HG03108 (cell line): ENCODE data around the gene FGFR3.
"Not testable (repeated sequence)": the region's sequence is repeated elsewhere in the genome, so short reads cannot be mapped to it uniquely, and the experiment has no call there.

Source experiments
- ATAC-seq: cut with Tn5 transposase; IDR thresholded peaks from one replicate; pipeline ENCODE4 v1.9.1; 2021; ENCODE audit warnings: moderate library complexity; ENCODE audit not compliant: unreplicated experiment

Gene FGFR3

DNA sequence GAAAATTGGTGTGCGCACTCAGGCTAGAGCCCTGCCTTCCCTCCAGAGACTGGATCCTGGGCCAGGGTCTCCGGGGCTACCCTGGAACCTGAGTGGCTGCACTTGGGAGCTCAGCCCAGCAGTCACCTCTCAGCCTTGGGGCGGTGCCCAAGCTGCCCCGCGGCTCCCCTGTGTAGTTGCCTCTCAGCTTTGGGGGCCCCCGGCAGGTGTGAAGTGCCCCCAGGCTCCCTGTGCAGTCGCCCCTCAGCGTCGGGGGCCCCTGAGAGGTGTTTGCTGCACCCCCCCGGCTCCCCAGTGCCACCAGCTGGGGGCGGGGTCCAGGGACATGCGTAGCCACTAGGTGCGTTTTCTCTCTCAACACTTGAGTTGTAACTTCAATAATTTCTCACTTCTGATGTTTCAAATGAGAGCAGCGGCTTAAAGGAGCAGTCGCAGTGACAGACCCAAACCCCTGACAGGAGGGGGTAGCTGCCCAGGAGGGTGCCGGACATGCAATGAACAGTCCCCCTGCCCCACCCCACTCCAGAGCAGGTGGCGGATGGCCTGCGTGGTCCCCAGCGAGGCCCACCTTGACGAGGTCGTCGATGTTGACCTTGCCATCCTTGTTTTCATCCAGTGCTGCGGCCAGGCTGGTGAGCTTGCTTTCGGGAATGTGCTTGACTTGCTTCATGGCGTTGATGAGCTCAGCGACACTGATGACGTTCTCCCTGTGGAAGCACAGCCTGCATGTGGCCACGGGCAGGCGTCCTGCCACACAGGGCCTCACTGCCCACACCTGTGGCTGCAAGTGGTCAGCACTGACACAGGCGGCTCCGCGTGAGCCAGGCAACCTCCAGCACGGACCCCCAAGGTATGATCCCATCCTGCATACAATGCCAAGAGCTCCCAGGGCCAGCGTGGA lies 22.3 kb downstream of the FGFR3 start:
- no peak for ATAC-seq

DNA sequence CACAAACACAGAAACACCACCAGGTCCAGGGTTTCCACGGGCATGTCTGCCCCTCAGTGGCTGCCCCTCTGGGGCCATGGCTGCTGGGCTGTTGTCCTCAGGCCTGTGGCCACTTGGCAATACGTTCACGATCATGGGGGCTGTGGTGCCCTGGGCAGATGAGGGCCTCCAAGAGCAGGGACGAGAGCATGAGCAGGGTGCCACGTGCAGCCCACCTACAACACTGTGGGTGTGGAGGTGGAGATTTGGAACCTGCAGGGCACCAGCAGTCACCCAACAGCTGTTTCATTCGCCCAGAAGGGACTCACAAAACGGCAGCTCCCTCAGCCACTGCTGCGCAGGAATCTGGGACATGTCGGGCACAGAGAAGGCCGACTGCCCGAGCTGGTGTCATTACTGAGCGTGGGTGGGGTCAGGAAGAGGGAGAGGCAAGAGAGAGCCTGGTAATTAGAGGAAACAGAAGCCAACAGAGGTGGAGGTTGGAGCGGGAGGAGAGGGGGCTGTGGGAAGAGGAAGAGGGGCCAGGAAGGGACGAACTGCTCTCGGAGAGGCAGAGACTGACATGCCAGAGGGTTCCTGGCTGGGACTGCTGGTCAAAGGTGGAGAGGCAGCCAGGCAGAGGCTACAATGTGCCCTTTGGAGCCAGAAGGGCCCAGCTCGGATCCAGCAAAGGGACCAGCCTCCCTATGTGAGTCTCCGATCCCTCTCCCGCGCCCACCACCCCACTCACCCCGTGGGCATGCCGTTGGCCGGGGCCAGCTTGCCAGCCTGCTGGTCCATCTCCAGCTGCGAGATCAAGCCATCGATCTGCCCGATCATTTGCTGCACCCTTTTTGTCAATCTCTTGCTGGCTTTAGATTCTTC lies 23.1 kb downstream of the FGFR3 start:
- ATAC-seq: no peak

DNA sequence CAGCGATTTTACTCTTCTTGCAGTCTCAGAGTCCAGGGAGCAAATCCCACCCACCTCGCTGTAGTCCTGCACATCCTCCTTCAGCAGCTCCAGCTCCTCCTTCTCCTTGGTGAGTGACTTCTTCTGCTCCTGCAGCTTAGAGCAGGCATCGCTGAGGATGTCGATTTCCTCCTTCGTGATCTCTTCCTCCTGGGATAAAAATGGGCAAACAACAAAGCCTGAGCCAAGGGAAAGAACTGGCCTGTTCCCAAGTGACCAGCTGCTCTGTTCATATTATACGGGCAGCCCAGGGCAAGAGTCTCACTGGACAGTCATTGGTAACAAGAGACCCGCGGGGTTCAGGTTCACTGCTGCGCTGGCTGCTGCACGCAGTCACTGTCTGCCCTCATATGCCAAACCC lies 26.2 kb downstream of the FGFR3 start:
- ATAC-seq: no peak

DNA sequence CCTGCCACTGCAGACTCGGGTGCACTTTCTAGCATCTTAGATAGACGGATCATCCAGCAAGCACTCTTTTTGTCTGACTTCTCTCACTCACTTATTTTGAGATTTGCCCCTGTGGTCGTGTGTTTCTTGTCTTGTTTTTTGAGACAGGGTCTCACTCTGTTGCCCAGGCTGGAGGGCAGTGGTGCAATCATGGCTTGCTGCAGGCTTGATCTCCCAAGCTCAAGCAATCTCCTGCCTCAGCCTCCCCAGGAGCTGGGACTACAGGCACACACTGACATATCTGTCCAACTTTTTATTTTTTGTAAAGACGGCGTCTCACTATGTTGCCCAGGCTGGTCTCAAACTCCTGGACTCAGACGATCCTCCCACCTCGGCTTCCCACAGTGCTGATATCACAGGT lies 26.7 kb downstream of the FGFR3 start:
- no peak for ATAC-seq

DNA sequence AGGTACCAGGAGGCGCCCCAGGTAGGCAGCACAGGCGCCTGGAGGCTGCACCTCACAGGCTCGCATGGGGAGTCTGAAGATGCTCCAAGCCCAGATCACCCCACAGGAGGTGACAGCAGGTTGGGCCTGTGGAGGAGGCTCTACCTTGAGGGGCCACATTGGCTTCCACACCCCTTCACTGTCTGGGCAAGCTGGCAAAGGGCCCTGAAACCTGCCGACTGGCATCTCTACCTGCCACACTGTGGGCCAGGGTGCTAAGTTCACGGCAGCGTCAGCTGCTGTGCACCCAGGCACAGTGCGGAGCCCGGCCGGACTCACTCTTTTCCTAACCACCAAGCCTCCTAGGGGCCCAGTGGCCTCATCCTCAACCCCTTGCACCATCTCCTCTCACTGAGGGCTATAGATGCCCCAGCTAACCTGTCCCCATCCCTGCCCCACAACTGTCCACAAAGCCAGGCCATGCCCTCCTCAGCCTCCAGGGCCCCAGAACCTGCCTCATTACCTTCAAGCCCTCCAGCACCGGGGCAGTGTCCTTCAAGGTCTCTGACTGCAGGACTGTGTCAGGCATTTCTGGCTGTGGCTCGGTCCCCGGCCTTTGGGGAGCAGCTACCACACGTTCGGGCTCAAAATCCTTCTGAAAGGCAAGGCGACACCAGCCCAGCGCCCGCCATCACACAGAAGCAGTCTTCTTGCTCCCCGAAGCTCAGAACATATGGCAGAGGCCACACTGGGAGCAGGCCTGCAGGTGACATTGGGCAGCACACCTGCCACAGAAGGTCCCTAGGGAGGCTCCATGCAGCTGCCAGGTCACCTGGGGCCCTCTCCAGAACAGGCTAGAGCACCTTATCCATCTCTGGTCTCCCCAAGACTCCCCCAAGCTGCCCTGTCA lies 28.8 kb downstream of the FGFR3 start:
- no peak for ATAC-seq

DNA sequence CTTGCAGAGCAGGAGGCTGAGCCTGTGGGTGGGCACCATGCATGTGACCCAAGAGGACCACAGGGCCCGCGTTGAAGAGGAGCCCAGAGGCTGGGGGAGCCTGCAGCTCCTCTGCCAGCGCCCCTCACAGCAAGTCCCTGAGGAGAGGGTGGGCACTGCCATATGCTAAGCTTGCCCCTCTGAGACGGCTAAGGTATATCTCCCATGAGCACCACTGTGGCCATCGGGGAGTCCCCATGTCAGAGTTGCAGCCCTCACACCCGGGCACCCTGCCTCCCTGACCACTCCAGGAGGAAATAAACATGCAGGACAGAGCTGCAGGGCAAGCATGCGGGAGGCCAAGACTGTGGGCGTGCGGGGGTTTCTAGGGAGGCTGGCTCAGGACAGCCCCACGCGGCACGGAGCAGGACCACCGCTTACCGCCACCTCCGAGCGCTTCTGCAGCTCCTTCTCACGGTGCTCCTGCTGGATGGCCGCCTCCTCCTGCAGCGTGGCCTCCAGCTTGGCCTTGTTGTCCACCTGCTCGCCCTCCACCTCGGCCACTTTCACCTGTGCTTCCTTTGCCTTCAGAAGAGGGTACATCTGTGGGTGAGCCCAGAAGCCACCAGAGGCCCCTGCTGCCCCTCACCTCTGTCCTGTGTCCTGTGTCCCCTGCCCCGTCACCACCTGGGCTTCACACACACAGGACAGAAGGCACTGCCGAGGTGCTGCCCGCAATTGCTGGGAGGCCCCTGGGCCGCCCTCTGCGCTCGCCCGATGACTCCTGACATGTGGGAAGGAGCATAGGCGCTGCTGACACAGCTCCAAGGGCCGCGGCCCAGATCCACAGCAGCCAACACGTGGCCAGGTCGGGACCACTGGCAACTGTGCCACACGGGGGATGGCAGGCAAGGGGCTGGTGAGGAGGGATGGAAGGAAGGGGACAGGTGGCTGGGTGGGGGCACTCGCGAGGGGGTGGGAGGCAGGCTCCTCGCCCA lies 29.8 kb downstream of the FGFR3 start:
- ATAC-seq: no peak

DNA sequence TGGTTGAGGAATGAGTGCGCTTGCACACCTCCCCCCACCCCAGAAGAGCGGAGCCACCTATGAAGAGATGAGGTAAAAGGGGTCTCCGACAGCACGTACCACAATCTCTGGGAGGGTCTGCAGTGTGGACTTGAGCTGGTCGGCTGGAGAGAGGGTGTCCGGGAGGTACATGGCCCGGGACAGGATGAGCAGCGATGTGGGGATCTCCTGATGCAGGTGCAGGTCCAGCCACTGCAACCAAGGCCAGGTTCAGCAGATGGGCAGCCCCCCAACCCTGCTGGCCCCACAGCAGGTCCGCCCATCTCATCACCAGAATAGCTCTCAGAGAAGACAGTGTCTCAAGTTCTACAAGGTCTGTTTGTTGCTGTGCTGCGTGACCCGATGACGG lies 30.4 kb downstream of the FGFR3 start:
- ATAC-seq: no peak

DNA sequence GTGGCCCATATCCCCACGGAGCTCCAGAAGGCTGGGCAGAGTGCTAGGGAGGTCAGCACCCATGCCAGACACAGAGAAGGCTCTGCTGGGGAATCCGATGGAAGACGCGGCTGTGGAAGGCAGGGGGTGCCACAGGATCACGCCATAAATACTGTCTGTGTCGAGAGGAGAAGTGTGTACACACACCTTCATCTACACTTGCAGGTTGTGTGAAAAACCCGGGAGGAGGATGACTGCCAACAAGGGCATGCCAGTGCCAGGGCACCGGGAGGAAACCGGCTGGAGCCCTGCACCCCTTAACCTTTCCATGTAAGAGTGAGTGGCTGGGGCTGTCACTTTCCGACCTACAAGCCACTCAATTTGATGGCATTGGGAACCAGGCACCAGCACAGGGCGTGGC lies 31.7 kb downstream of the FGFR3 start:
- no peak for ATAC-seq

DNA sequence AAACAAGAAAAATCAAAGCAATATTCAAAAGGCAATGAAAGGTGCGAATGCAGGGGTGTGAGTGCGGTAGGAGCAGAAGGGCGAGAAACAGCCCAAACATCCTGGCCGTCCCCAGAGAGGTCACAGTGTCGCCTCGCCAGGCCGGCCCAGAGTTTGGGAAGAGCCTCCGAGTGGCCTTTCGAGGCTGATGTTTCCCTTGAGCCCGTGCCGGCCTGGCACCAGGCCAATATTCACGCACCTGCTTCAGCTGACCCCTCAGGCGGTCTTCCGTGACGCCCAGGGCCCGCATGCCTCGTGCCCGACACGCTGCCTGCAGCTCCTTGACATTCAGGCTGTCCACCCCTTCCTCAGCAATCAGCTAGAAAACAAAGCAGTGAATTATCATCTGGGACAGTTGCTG lies 32.2 kb downstream of the FGFR3 start:
- no peak for ATAC-seq

DNA sequence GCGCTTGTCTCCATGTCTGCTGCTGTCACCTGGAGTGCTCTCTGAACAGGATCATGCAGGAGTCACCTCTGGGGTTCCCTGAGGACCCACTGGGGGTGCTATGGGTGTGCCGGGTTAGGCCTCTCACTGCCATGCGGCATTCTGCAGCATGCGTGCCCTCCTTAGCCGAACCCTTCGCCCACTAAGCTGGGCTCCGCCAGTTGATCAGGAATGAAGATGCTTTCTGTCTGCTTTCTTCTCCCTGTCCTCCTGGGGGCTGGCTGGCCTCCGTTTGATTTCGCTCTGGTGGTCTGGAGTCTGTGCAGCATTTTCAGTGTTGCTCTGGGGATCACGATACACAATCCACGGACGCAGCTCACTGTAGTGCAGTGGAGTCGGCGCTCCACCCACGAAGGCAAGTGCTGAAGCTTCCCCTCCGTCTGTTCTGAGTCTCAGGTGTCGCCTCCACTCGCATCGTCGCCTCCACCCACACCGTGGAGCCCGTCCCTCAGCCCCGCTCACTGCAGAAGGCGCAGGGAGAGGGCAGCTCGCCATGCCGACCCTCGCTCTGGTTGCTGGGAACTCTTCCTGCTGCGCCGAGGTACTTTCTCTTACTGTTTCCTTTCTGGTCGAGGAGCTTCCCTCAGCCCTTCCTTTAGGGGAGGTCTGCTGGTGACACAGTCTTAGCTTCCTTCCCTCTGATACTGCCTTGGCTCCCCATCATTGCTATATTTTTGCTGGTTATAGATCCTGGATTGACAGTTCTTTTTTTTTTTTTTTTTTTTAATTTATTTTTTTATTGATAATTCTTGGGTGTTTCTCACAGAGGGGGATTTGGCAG lies 33.6 kb downstream of the FGFR3 start:
- no peak for ATAC-seq

DNA sequence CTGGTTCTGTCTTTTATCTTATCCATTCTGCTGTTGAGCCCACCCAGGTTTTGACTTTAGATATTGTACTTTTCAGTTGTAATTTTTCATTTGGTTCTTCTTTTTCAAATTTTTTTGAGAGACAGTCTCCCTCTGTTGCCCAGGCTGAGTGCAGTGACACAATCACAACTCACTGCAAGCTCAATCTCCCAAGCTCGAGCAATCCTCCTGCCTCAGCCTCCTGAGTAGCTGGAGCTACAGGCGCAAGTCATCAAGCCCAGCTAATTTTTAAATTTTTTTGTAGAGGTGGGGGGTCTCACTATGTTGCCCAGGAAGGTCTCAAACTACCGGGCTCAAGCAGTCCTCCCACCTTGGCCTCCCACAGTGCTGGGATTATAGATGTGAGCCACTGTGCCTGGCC lies 37.1 kb downstream of the FGFR3 start:
- ATAC-seq: no peak

DNA sequence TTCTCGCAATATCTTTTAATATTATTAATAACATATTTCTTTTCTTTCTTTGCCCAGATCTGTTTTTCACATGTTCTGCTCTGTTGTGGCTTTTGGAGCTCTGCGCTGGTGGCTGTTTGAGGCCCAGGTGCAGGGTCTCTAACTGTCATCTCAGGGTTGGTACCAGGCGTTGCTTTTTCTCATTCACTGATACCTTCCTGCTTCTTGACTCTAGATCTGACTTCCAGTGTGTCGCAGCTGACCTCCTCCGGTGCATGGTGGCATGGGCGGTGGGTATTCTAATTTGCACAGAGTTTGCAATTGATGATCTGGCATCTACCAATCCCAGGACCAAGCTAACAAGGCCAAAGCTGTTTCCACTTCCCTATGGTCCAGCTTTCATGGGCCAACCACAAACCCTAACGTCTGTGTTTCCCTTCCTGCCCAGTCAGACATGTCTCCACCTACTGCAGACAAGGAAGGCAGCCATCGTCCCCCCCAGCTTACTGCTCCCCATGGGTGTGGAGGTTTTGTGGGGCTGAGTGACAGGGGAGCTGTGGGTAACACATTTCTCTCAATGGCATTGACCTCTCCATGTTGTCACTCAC lies 37.6 kb downstream of the FGFR3 start:
- ATAC-seq: no peak

DNA sequence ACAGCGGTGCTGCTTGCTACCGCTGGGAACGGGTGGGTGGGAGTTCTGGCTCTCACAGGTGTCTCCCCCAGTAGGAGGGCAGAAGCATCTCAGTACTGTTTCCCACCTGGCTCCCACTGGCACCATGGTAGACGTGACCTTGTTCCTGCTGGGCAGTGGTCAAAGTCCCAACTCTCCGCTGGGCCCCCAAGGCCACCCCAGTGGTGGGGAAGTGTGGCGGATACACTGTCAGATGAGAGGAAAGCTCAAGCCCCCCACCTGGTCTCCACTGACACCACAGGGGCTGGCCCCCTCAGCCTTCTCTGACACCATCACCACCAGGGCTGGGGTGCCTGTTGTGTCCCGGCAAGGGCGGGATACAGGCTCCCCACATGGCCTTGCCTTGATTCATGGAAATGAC lies 38.2 kb downstream of the FGFR3 start:
- ATAC-seq: no peak

DNA sequence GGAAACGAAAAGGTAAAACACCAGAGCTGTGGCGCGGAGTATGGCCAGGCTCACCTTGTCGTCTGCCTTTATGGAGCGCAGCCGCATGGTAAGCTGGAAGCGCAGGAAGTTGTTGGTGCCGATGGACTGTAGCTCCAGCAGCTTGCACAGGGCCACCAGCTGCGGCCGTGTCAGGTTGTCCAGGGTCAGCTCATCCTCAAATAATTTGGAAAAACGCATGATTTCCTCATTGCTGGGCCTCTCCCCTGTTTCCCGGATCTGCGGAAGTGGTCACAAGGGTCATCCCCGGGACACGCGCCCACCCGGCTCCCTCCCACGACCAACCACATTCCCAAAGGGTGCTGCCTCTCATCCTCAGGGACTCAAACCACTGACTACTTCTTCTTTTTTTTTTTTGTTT lies 39.6 kb downstream of the FGFR3 start:
- no peak for ATAC-seq

DNA sequence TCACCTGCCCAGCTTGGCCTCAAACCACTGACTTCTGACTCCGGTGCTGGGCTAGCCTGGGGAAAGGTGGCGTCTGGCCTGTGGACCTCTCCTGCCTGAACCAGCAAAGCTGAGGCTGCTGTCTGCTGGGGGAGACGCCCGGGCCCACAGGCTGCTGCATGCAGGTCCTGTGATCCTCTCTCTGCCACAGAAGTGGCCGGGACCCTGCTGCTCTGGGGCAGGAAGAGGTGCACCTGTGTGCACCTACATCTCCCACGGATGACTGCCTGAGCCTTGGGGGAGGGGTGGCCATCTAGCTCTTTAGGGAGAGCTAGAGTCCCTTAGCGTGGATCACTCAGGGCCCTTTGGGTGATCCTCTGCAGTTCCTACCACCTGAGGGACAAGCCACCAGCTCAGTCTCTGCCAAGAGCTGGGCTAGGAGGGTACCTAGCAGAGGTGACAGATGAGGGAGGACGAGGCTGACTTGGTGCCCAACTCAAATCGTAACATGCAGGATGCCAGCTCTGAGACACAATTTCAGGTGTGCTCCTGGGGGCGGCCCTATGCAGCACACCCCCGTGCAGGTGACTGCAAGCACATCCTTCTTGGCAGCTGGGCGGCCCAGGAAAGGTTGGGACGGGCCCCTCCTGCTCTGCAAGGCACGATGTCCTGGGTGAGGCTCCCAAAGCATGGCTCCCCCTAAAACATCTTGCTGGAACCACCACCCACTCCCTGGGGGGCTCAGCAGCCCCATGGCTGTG lies 40.4 kb downstream of the FGFR3 start:
- ATAC-seq: no peak

DNA sequence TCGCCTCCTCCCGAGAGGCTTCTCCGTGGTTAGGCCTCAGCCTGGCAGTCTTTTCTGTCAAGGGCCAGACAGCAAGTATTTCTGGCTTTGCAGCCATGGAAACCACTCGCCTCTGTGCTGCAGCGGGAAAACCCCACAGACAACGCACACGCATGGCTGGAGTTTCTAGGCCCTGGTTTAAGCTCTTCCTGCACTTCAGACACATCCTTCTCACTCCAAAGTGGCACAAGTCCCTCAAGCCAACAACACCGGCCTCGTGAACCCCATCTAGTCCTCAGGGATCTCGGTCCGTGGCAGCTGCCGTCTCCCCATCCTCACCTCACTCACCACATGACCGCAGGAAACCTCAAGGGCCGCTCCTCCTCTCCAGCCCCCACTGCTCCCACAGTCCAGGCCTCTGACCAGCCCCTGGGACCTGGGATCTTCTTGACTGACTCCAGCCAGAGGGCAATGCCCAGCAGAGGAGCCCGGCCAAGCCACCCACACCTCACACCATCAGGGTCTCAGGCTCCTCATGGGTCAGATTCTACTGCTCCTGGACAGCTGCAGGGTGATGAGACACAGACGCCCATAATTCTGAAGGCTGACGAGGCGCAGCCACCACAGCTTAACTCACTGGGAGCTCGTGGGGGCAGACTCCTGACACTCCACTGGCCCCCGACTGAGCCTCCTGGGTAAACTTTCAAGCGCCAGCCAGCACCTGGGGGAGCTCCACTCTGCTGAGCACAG lies 41.1 kb downstream of the FGFR3 start:
- ATAC-seq: peak; percentile 58

DNA sequence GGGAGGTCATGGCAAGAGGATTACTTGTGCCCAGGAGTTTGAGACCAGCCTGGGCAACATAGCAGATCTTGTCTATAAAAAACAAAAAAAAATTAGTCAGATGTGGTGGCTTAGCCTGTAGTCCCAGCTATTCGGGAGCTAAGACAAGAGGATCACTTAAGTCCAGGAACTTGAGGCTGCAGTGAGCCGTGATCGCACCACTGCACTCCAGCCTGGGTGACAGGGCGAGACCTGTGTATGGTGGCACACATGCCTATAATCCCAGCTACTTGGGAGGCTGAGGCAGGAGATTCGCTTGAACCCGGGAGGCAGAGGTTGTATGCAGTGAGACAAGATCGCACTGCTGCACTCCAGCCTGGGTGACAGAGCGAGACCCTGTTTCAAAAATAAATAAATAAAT lies 42.7 kb downstream of the FGFR3 start:
- not testable (repeated sequence) for ATAC-seq
